Hematopoietic multipotent progenitor cell treated with erythropoietin and hydrocortisone succinate and interleukin-3 and kit ligand, for 8 days (in vitro differentiated cells): ENCODE results near the gene METTL13.
A peak's percentile ranks its signal among the peaks of the same experiment; 100 is the strongest.

ENCODE experiments used
- DNase-seq: peaks from one replicate; pipeline ENCODE4 v3.0.0-alpha.2; 2015

METTL13 gene

DNA sequence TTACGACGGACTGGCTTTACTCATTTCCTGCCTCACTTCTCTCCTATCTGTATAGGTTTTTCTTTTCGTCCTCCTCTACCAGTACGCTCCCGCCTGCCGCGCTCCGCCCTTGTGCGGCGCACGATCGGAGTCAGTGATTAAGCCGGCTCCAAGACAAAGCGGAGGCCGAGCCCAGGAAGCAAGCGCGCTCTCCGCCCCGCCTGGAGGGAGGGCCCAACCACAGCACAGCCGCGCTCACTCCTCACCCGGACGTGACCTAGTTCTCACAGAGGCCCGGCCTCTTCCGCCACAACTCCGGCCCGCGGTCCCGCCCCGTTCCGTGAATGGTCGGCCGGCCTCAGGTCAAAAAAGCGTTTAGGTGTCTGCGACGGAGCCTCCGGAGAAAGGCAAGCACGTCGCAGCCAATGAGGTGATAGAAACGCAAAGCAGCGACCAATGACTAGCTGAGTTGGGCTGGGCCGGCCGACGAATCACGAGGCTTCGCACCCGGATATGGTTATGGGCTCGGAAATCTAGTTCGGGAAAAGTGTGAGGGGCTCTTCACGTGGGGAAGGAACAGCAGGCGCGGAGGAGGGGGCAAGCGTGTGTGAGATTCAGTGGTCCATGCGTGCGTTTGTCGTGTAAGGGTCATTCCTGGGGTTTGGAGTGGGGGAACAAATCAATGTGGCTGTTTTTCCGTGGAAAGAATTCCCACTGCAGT is at the start of gene METTL13:
TSS of gene METTL13 (plus strand) at position 485 of the 700 bp plus-strand sequence. CDS start 308 bp downstream, outside the sequence.
- peak; percentile 99 for DNase-seq

DNA sequence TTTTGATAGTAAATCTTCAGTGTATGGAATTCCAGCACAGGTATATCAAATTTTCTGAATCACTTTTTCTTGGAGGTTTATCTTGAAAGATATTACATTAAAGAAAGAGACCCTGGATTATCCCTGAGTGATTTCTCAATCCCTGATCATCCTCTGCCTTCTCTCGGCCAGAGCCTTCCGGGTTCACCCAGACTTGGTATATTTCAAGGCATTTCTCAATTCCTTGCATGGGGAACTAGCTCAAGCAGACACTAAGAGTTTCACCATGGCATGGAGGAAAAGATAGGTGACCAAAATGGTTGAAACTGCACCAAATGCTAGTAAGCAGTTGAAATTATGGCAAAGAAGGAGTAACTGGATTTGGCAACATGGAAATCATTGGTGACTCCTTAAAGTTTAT is 45.3 kb upstream of the METTL13 start:
- no peak for DNase-seq

DNA sequence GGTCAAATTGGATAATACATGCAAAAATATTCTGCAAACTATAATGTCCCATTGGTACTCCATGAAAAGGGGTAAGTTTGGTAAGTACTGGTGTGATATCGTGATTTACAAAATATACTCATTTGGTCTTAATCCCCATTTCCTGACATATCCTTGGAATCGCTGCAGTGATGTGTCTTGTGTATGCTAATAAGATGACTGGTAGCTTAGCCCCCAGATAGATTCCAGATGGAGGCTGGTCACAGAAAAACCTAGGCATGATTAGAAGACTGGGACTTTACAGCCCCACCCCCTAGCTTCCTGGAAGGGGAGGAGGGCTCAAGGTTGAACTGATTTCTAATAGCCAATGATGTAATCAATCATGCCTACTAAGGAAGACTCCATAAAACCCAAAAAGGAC is 42.5 kb upstream of the METTL13 start:
- no peak for DNase-seq

- no peak for DNase-seq
These were observed 41.8 kb upstream of the METTL13 start for GRCh38 chr1:171739656-171740055.

DNA sequence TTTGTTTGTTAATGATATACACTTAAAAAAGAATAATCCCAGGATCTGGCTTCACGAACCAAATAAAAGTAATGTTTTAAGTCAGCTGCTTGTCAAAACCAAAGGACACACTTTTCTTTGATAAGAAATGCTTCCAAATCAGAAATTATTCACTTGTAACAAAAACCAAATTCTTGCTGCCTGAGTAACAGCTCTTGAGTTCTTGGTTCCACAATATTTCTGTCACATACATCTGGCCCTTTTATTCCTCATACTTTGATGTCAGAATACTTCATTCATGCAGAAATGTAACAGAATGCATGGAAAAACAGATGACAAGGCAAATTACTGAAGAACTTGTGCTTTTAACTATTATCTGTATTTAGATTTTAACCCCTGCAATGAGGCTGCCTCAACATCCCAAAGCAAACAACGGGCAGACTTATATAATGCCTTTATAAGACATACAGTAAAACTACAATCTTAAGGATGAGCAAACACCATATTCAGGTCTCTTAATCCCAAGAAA is 41.0 kb upstream of the METTL13 start:
- no peak for DNase-seq

GRCh38 chr1:171740987-171741871 is 40.2 kb upstream of the METTL13 start:
- DNase-seq = peak; percentile 81

GRCh38 chr1:171741872-171742576 is 39.4 kb upstream of the METTL13 start, which contains the start of gene VAMP4:
VAMP4 (minus strand) TSS chr1:171742065; CDS start chr1:171738414, 3,651 bp downstream.
- DNase-seq = peak; percentile 87

DNA sequence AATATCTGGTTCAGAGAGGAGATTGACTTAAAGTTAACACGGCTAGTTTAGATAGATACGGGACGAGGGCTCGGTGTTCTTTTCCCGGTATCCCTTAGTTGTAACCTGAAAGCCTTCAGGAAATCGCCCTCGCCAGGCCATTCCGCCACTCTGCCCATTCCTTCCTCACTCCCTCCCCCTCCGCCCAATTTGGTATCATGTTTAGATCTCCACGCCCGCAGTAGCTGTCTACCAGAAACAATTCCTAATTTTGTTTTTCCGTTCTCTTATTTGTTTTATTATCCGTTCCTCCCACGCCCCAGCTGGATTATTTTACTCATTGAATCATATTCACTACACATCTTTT is 38.9 kb upstream of the METTL13 start:
- DNase-seq = peak; percentile 62

DNA sequence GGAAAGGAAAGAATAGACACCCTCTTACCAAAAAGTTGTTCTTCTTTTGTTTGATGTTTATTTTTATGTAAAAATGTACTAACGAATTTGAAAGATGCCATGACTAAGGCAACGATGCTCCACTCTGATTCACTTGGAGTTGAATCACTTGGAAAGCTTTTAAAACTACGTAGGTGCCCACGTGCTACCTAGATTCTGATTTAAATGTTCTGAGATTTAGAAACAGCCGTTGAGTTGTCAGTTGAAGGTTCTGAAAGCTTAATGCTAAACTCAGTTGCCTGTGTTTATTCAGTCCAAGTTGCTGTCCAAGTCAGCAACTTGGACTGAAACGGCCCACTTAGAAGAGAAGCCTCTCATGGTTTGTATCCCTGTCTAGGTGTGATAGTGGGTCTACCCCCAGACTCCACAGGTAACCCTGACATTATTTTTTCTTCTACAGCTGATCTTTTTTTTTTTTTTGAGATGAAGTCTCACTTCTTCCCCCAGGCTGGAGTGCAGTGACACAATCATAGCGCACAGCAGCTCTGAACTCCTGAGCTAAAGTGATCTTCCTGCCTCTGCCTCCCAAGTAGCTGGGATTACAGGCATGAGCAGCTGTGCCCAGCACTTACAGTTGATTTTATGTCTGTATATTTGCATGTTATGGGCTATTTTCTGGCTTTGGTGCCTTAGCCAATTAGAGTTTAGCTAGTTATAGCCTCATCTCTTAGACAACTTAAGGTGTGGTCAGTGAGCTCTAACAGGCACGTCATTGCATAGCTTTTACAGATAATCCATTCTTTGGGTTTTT is 38.2 kb upstream of the METTL13 start:
- peak; percentile 49 for DNase-seq

DNA sequence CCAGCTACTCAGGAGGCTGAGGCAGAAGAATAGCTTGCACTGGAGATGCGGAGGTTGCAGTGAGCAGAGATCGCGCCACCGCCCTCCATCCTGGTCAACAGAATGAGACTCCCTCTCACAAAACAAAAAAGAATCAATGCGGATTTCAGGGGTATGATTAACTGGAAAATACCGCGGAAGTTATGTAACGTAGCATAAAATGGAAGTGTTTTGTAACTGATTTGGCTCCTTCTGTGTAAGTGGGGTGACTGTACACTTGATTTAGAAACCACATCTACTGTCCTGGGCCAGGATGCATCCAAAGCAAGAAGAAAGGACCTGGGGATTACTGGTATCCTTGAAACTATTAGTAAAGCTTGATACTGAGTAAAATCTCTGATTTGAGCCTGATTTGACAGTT is 36.5 kb upstream of the METTL13 start:
- DNase-seq = no peak

DNA sequence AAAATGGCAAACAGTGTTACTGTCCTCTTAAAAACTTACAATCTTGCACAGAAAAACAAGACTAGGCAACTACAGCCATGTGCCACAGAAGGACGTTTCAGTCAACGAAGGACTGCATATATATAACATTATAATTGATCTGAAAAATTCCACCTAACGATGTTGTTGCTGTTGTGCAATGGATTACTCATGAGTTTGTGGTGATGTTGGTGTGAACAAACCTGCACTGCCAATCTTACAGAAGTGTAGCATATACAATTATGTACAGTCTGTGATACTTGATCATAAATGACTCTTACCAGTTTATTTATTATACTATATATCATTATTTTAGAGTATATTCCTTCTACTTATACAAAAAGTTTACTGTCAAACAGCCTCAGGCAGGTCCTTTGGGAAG is 32.8 kb upstream of the METTL13 start:
- no peak for DNase-seq

GRCh38 chr1:171751221-171751620 is 30.2 kb upstream of the METTL13 start:
- no peak for DNase-seq

GRCh38 chr1:171753182-171753581 is 28.3 kb upstream of the METTL13 start:
- DNase-seq = no peak

DNA sequence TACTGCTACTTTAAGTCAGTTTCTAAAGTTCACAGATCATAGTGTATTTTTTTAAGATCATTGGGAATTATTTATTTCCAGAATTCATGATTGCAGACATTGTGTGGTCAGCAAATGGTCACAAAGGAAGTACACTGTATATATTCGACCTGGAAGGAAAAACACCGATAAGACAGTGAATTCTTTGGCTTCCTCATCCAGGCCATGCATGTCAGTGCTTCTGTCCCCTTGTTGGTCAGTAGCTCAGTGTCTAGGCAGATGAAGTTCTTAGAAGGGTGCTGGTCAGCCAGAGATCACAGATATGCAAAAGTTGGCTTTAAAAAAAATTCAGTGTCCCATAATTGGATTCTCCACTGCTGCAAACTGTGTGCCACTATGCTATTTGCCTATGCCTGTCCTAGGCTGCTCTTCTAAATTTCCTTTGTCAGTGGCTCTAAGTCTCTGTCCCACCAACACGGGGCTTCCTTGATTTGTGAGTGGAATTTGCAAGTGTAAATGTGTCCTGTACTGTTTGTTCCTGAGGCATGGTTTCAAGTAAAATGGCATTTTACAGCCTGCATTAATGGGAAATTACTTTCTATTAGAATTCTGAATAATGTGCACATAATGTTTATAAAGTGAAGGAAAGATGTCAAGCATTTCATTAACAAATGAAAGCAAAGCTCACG is 27.6 kb upstream of the METTL13 start:
- no peak for DNase-seq

DNA sequence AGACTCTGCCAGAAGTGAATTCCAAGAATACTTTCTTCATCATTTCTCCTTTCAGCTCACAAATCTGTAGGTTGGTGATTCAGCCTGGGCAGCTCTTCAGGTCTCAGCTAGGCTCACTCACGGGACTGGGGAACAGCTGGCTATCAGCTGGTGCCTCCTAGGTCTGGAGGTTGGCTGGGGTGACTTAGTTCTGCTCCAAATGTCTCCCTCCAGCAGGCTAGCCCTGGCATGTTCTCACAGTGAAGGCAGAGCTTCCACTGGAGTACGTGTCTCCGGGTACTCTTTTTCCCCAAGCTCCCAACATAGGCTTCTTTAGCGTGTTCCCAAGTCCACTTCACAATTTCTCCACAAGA is 27.1 kb upstream of the METTL13 start:
- DNase-seq = peak; percentile 54

DNA sequence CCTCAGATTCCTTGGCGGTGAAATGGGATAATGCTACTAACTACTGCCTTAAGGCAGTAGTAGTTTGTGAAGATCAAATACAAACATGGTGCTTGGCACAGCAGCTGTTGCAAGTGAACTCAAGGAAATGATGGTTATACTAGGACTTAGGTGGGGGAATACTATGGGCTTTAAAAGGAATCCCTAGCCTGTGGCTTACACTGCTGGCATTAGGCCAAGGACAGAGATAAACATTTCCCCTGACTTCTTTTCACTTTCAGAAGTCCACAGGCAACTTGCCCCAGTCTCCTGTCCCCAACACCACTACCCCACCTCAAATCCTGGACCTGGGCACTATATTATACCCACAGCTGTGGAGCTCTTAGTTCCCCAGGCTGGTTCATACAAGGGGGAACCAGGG is 26.5 kb upstream of the METTL13 start:
- DNase-seq = peak; percentile 77

DNA sequence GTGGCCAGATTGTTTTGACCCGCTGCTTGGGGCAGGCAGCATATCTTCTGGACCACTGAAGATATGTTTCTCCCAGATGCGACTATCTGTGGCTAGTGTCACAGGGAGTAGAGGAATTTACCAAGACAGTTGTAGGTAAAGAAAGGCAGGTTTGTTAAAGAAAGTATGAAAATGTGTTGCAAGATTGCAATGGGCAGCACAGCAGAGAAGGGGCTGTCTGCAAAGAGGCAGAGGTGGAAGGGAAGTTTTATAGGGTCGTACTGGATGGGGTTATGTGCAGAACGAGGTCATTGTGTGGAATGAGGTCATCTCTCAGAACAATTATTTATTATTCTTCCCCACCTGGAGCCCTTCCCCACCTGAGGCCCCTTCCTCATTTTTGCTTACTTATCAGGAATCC is 24.6 kb upstream of the METTL13 start:
- DNase-seq = no peak

- DNase-seq = no peak
These were observed 23.4 kb upstream of the METTL13 start for GRCh38 chr1:171758011-171758410.

GRCh38 chr1:171762143-171762563 is 19.3 kb upstream of the METTL13 start:
- peak; percentile 90 for DNase-seq

DNA sequence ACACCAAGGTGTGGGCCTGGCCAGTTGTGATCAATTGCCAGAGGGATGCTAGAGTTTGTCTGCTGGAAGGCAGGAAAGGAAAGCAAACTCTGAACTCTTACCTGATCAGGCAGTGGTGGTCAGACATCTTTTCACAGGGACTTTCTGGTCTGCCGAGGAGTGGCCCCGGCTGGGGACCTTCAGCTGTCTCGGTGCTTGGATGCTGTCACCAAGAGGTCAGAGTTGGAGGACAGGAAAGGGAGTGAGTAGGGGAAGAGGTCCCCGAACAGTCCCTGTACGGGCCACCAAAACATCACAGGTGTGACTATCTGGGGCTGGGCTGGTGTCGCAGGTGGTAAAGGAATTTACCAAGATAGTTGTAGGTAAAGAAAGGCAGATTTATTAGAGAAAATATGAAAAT is 17.7 kb upstream of the METTL13 start:
- no peak for DNase-seq

- no peak for DNase-seq
These were observed 12.3 kb upstream of the METTL13 start for GRCh38 chr1:171769171-171769570.

DNA sequence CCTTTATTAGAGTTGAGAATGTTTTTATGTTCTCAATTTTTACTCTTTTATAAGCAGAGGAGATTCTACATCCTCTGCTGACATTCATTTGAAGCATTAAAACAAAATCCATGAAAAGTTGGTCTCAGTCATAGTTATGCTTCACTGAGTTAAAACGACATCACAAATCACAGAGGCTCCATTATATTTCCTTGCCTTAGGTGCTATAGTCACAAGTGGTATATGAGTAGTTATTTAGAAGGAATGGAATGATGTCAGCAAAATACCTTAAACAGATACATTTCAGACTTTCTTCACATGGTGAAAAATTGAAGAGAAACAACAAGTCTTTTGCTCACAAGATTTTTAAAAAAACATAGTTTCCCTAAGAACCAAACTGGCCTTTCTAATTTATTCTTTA is 11.7 kb upstream of the METTL13 start:
- DNase-seq = no peak
